ENCODE measurements around the gene IGSF3. TPM values are rescaled to one million over a fixed set of nuclear protein-coding genes. Genes with fewer than 3 reads are reported as not detected.
A peak's percentile ranks its signal among the peaks of the same experiment; 100 is the strongest.

Gene IGSF3
- total and polyA plus RNA-seq, 10 of the 15 experiments (the other 5 are each of a cell fraction or from before 2014, with no cell fraction given): 1.4 to 18.0 (median 9.6) TPM

DNA sequence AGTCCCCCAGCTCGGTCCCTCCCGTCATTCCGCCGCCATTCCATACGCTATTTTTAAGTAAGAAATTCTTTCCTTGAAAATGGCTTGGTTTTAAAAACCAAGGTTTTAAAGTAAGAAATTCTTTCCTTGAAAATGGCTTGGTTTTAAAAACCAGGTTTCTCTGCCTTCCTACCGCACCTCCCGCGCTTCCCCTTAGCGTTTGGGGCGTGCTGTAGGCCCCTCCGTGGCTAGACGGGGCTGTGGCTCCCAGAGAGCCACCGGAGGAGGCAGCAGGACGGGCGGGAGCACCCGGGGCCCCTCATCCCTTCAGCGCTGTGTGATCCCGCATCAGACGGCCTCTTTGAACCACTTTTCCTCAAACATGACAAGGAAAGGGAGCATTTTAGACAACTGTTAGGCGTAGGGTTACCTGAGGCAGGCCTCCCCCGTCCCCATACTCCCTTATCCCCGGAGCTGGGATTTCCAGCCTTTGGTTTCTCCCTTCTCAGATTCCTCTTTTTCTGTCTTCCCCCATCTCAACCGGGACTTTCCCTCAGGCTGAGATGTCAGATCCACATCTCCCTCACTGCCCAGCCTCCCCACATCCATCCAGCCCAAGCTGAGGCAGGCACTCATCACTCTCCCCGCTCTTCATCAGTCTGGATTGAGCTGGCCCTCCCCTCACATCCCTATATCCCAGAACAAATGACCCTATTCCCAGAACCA lies 96.2 kb downstream of the IGSF3 start (continued):
- TF ChIP-seq, protein P1, sequence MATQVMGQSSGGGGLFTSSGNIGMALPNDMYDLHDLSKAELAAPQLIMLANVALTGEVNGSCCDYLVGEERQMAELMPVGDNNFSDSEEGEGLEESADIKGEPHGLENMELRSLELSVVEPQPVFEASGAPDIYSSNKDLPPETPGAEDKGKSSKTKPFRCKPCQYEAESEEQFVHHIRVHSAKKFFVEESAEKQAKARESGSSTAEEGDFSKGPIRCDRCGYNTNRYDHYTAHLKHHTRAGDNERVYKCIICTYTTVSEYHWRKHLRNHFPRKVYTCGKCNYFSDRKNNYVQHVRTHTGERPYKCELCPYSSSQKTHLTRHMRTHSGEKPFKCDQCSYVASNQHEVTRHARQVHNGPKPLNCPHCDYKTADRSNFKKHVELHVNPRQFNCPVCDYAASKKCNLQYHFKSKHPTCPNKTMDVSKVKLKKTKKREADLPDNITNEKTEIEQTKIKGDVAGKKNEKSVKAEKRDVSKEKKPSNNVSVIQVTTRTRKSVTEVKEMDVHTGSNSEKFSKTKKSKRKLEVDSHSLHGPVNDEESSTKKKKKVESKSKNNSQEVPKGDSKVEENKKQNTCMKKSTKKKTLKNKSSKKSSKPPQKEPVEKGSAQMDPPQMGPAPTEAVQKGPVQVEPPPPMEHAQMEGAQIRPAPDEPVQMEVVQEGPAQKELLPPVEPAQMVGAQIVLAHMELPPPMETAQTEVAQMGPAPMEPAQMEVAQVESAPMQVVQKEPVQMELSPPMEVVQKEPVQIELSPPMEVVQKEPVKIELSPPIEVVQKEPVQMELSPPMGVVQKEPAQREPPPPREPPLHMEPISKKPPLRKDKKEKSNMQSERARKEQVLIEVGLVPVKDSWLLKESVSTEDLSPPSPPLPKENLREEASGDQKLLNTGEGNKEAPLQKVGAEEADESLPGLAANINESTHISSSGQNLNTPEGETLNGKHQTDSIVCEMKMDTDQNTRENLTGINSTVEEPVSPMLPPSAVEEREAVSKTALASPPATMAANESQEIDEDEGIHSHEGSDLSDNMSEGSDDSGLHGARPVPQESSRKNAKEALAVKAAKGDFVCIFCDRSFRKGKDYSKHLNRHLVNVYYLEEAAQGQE (IDR thresholded peaks at IDR 0.05; ENCODE audit: low read depth, low read length): no peak
- TF ChIP-seq CBX5 (IDR thresholded peaks at IDR 0.05; ENCODE audit: low read depth) (0 out of 2 replicates have a peak, but pooled peaks have one; percentile 18), RELB (IDR thresholded peaks at IDR 0.05; ENCODE audit: low read depth) (peak; percentile 52; the same call in 1 of the 2 replicates), HCFC1 (IDR thresholded peaks at IDR 0.05; ENCODE audit: low read length) (no peak), KLF5 (IDR thresholded peaks at IDR 0.05; ENCODE audit: partially characterized antibody) (no peak), HDGF (IDR thresholded peaks at IDR 0.05) (0 out of 2 replicates have a peak, but pooled peaks have one; percentile 61), ZSCAN29 (IDR thresholded peaks at IDR 0.05) (no peak), YBX1 (IDR thresholded peaks at IDR 0.05) (no peak), SMC3 (IDR thresholded peaks at IDR 0.05; ENCODE audit: borderline replicate concordance, low read length) (no peak), ESRRA (IDR thresholded peaks at IDR 0.05; ENCODE audit: low read length) (no peak), NR2C2 (IDR thresholded peaks at IDR 0.05; ENCODE audit: borderline replicate concordance, control insufficient read depth, insufficient read length, low read depth) (no peak)
- TF ChIP-seq, protein P2, sequence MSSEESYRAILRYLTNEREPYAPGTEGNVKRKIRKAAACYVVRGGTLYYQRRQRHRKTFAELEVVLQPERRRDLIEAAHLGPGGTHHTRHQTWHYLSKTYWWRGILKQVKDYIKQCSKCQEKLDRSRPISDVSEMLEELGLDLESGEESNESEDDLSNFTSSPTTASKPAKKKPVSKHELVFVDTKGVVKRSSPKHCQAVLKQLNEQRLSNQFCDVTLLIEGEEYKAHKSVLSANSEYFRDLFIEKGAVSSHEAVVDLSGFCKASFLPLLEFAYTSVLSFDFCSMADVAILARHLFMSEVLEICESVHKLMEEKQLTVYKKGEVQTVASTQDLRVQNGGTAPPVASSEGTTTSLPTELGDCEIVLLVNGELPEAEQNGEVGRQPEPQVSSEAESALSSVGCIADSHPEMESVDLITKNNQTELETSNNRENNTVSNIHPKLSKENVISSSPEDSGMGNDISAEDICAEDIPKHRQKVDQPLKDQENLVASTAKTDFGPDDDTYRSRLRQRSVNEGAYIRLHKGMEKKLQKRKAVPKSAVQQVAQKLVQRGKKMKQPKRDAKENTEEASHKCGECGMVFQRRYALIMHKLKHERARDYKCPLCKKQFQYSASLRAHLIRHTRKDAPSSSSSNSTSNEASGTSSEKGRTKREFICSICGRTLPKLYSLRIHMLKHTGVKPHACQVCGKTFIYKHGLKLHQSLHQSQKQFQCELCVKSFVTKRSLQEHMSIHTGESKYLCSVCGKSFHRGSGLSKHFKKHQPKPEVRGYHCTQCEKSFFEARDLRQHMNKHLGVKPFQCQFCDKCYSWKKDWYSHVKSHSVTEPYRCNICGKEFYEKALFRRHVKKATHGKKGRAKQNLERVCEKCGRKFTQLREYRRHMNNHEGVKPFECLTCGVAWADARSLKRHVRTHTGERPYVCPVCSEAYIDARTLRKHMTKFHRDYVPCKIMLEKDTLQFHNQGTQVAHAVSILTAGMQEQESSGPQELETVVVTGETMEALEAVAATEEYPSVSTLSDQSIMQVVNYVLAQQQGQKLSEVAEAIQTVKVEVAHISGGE (CRISPR knock-in tag; IDR thresholded peaks at IDR 0.05): no peak
- TF ChIP-seq, protein P3, sequence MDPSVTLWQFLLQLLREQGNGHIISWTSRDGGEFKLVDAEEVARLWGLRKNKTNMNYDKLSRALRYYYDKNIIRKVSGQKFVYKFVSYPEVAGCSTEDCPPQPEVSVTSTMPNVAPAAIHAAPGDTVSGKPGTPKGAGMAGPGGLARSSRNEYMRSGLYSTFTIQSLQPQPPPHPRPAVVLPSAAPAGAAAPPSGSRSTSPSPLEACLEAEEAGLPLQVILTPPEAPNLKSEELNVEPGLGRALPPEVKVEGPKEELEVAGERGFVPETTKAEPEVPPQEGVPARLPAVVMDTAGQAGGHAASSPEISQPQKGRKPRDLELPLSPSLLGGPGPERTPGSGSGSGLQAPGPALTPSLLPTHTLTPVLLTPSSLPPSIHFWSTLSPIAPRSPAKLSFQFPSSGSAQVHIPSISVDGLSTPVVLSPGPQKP (IDR thresholded peaks at IDR 0.05; ENCODE audit: low read depth, low read length): no peak
